ENCODE measurements around the gene KCNT2. TPM values are rescaled to one million over a fixed set of nuclear protein-coding genes. Genes with fewer than 3 reads are reported as not detected.

The KCNT2 gene
- total RNA-seq, 1 experiment from 2014 or later, result not detected

- Histone ChIP-seq H3K36me3 (ENCODE audit: control insufficient read depth in 1 of 2, insufficient read depth in 2 of 2, low read length in 2 of 2) (no peaks in the 10 kb centered on the region), H3K9ac (ENCODE audit: low read length) (no peak overlapping the region), H3K27ac (ENCODE audit: low read depth, low read length) (no peak overlapping the region), H3K4me1 (ENCODE audit: control insufficient read depth in 1 of 2, insufficient read depth in 2 of 2, low read length in 2 of 2) (no peaks in the 10 kb centered on the region), H3K9me2 (ENCODE audit: insufficient read depth) (no peaks in the 10 kb centered on the region), H3K4me3 (replicated peaks in 1 of 2; ENCODE audit: low read depth in 1 of 2, low read length in 2 of 2) (no peak overlapping the region), H3K9me3 (ENCODE audit: control insufficient read depth in 1 of 2, insufficient read depth in 1 of 2, low read depth in 1 of 2, low read length in 2 of 2) (no peaks in the 10 kb centered on the region), H3K79me2 (ENCODE audit: insufficient read depth, low read length) (no peaks in the 10 kb centered on the region), H3K27me3 (ENCODE audit: insufficient read depth, low read length) (no peaks in the 10 kb centered on the region), H3K4me2 (ENCODE audit: low read length) (no peak overlapping the region), H4K20me1 (ENCODE audit: insufficient read depth) (no peaks in the 10 kb centered on the region), H2AFZ (ENCODE audit: low read depth, low read length, poor library complexity, severe bottlenecking) (no peak overlapping the region)
- POLR2A ChIA-PET, result no interaction called here
- no peak for ATAC-seq
- TF ChIP-seq FOSL1 (IDR thresholded peaks at IDR 0.05; ENCODE audit: low read depth) (no peak), MAX (IDR thresholded peaks at IDR 0.05) (no peak), SIN3A (IDR thresholded peaks at IDR 0.05; ENCODE audit: low read depth) (no peak), SP1 (IDR thresholded peaks at IDR 0.05; ENCODE audit: low read depth) (no peak), CEBPB (IDR thresholded peaks at IDR 0.05; ENCODE audit: low read depth) (no peak), ELF1 (IDR thresholded peaks at IDR 0.05; ENCODE audit: borderline replicate concordance, low read depth) (no peak), REST (IDR thresholded peaks at IDR 0.05; ENCODE audit: low read depth) (no peak), ZNF274 (IDR thresholded peaks at IDR 0.05; ENCODE audit: low read depth, low read length) (no peak), TCF7L2 (IDR thresholded peaks at IDR 0.05; ENCODE audit: borderline replicate concordance, extremely low read depth, insufficient read depth, insufficient read length) (no peak), CTCF (IDR thresholded peaks at IDR 0.05 in 2 of 3, conservative IDR thresholded peaks at IDR 0.05 in 1 of 3; ENCODE audit: borderline replicate concordance in 1 of 3, insufficient read depth in 1 of 3, low read depth in 2 of 3, low read length in 2 of 3) (no peak), ATF3 (IDR thresholded peaks at IDR 0.05) (no peak), EGR1 (IDR thresholded peaks at IDR 0.05; ENCODE audit: low read depth) (no peak), CBX3 (IDR thresholded peaks at IDR 0.05; ENCODE audit: low read depth) (no peak), EZH2 (IDR thresholded peaks at IDR 0.05) (no peak)
- RAD21 ChIA-PET (ENCODE audit: low non-redundant PET in 1 of 2, low total read pairs in 2 of 2, uncharacterized antibody in 2 of 2, unreplicated experiment in 2 of 2), result no interaction called here
- no TSS peak for BruUV-seq (replicated peaks)
- intact Hi-C loops (cut with micrococcal nuclease), result no loop called here
- no peak for DNase-seq (ENCODE audit: low read depth, low spot score)
- CTCF ChIA-PET, result no interaction called here
These were observed 352.5 kb downstream of the KCNT2 start for GRCh38 chr1:196255762-196256161.

Measured in HCT116 (cell line).